Measurements from ENCODE around the gene POLE4.
A peak's percentile ranks its signal among the peaks of the same experiment; 100 is the strongest.

POLE4 gene, protein sequence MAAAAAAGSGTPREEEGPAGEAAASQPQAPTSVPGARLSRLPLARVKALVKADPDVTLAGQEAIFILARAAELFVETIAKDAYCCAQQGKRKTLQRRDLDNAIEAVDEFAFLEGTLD

DNA sequence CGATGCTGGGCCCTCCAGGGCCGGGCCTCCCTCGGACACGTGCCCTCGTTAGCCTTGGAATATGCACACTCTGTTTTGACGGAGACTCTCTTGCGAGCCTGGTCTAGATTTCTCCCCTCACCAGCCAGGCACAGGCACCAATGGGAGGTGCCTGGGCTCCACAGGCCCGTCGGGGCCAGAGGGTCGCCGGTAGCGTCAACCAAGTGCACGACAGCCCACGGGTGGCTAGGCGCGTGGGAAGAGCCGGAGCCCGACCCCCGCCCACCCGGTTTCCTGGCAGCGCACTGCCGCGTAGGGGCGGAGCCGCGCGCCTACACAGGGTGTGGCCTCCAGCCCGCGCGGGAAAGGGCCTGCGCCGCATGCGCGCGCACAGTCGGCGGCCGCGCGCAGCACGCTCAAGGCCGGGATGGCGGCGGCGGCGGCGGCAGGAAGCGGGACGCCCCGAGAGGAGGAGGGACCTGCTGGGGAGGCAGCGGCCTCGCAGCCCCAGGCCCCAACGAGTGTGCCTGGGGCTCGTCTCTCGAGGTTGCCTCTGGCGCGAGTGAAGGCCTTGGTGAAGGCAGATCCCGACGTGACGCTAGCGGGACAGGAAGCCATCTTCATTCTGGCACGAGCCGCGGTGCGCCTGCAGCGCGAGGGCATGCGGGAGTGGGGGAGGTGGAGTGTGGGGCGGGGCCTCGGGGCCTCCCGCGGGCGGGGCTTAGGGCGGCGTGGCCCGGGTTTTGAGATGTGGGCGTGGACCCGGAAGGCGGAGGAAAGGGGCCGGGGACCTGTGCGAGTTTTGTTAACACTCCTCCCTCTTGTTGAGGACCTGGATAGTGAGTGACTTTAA lies at the start of gene POLE4:
Gene POLE4, plus strand, starts transcription at position 370 of the 832 bp plus-strand sequence. Its CDS starts 37 bp downstream, at position 407.
- peak; percentile 93 to 94 for DNase-seq

DNA sequence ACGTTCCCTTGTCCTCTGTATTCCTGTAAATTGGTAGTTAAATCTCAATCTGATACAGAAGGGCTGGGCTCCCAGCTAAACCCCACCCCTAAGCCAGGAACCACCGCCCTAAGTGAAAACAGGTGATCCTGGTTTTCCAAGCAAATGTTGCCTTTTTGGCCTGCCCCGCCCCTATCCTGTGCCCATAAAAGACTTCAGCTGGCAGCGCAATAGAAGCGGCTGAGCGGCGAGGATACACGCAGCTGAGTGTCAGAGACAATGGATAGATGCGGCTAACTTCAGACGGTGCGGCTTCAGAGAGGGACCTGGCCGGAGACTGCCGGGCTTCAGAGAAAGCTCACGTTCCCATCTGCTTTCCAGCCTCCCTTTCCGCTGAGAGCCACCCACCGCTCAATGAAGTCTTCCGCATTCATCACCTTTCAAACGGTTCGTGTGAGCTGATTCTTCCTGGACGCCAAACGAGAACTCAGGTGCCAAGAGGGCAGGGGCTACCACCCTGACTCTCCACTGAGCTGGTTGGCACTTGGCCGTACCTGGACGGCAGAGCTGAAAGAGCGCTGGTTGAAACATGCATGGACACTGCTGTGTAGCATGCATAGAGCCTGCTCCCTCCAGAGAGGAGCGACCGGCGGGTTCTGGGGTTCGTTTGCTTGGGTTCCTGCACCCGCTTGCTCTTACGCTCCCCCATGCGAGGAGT lies 49.5 kb upstream of the POLE4 start:
- no peak for DNase-seq

DNA sequence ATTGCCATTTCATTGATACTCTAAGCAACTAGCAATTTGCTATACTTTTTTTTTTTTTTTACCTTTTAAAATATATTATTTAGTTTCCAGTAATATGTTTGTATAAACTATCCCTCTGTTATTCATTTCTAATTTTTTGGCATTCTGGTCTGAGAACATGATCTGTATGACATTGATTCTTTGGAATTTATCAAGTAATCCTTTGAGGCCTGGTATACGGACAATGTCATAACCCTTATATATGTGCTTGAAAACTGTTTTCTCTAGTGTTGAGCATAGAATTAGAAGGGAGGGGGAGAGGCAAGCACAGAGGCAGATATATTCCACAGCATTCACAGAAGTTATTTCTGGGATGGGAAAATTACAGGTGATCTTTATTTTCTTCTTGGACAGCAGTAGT lies 48.2 kb upstream of the POLE4 start:
- DNase-seq = no peak

DNA sequence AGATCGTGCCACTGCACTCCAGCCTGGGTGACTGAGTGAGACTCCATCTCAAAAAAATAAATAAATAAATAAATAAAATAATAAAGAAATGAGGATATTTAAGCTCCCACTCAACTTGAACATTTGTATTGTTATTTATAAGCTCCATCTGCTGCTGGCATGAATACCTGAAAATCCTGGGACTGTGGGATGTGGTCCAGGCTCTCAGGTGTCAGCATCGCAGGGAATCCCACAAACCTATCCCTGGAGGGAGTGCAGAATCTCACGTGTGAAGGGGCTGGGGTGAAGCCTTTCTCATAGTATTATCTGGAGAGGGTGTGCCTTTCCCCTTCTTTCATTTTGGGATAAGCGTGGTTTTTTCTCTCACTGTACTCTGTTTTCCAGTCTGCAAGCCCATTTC lies 47.4 kb upstream of the POLE4 start:
- DNase-seq = no peak

DNA sequence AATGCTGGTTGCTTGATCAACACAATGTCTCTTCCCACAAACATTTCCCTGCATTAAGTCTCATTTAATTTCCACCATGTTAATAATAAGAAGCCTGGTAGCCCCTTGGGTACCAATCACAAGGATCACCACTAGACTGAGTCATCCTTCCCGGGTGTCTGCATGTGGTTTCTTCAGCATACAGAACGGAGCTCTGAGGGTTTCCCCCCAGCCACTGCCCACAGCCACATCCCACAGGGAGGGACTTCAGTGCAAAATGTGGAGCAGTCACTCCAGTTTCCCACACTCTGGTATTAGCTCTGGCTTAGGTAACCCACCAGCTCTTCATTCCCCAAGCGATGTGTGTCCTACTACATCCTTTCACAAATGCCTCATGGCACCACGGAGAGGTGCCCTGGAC lies 42.7 kb upstream of the POLE4 start:
- DNase-seq = no peak

DNA sequence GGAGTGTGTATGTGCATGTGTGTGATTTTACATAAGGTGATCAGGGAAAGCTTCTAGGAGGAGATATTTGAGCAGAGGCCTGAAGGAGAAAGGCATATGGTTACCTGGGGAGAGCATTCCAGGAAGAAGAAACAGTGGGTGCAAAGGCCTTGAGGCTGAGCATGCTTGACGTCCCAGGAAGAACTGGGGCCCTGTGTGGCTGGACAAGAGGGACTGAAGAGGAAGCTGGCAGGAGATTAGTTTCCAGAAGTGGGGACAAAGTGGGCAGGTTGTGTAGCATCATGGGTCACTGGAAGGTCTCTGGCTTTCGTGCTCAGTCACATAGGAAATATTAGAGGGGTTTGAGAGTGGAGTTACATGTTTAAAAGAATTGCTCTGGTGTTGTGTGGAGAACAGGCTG lies 42.0 kb upstream of the POLE4 start:
- DNase-seq = no peak

DNA sequence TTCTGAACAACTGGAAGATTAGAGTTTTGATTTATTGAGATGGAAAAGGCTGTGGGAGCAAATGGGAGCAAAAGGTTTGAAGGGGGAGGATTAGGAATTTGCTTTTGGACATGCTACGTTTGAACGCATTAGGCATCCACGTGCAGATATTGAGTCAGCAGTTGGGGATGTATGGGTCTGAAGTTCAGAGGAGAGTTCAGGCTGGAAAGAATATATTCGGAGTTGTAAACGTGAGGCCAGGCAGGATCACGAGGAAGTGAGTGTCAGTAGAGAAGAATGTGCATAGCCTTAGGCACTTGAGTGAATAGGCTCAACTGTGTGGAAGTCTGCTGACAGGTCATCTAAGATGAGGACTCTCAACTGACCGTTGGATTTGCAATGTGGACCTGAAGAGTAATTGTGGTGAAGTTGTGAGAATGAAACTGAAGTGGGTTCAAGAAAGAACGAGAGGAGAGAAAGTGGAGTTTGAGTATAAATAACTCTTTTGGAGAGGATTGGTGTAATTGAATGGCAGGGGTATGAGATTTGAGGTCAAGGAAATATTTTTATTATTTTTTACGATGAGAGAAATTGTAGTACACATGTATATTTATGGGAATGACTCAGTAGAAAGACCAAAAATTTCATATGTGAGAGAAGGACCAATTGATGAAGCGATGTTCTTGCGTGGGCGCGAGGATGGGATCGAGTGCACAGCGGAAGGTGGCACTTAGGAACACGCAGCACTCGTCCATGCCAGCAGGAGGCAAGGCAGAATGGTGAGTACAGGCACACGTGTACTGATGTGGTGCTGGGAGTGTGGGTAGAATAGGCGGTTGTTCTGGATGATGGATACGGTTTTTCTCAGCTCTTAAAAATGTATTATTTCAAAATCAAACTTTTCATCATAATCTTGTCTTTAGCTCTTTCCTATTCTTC lies 40.5 kb upstream of the POLE4 start:
- DNase-seq = no peak

DNA sequence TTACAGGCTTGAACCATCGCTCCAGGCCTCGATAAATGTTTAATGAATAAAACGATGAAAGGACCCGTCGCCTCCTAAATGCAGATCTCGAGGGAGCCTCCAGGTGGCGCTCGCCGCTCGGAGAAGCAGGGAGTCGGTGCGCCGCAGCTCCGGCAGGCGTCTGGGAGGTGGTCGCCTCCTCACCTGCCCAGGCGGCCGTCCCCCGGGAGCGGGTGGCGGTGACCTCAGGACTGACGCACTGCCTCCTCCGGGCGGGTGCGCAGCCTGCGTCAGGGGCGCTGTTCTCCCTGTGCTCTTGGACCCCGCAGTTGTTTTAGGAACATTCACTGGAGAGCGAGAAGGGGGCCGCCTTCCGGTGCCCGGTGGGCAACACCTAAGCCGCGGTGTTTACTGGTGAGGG lies 38.6 kb upstream of the POLE4 start:
- DNase-seq = peak; percentile 65 to 68

DNA sequence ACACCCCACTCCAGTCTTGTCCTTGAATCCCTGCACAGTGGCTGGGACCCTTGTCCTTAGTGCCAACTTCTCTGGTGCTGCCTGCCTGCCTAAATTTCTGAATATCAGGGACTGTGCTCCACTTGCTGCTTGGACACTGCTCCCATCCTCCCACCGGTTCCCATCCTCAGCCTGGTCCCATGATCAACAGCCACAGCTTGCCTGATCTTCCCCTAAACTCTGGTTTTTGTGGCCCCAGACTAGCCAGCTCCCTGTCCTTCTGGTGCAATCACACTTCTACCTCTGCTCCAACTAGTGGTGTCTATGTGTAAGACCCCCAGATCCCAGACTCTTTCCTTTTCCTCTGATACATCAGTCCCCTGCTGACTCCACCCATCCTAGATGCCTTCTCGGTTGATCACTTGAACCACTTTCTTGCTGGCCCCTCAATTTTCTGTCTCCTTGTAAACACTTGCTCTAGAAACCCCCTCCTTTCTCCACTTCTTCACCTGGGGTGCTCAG lies 37.2 kb upstream of the POLE4 start:
- no peak for DNase-seq

DNA sequence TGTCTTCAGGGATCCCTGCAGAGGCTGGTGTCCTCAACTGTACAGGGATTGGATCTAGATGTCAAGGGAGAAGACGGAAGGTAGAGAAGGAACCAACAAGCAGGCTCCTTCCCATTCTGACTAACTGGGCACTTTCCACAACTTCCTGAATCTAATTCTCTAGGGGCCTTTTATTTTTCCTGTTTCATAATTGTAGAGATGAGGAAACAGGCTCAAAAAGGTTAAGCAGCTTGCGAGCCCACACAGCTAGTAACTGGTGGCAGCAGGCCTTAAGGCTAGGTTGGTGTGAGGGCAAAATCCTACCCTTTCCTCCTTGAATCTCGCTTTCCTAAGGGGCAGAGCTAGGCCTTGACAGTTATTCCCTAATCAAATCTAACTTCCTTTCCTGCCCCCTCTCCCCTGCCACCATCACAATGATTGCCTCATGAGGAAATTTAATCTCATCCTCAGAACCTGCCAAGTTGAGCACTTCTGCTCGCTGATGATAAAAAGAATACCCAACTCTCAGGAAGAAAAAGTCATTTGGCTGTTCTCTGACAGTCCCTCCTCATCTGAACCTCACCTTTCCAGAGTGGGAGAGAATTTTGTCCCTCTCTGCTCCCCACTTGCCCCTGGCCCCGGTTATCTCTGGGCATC lies 35.7 kb upstream of the POLE4 start:
- no peak for DNase-seq

DNA sequence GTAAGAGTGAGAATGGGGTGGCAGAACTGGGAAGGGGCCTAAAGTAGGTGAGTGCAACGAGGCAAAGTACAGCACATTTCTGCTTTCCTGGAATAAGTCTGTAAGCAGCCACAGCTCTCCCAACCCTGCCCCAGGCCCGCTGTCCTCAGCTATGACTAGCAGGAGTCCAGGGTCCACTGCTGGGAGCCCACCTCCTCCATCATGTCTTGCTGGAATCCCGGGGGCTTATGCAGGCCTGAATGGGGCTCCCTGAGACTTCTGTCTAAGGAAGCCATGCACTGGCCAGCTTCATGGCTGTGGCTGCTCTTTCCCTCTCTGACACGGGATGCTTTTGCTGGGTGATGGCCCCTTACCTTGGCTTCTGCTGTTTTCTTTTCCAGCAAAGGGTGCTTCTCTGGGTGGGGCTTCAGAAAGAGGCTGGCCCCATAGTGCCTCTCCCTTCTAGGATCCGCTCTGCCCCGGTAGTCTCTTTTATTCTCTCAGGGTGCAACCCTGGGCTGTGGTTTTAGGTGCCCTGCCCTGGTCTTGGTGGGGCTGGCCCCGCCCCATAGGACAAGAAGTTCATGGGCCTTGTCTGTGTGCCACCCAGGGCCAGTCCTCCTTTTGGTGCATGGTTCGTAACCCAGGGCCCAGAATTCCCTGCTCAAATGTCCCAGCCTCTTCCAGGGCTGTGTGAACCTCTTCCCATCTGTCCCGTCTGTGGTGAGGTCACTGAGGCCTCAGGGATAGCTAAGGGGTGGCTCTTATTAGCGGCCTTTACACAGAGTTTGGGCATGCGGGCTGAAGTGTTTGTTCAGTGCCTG lies 33.8 kb upstream of the POLE4 start:
- DNase-seq = no peak

DNA sequence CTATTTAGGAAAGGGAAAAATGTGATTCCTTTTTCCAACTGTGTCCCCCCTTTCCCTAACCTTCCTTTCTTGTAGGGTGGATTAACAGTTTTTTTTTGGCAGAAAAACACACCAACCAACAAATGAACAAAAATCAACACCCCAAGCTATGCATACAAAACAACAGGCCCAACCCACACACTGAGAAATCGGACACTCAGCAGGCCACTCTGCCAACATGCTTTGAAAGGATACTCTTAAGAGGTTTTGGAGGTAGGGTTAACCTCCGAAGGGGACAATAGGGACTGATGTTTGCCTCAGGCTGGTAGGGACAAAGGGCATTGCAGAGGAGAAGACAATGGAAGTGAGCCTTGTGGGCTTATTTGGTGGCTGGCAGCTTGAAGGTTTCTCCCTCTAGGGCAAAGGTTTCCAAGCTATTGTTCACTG lies 33.1 kb upstream of the POLE4 start:
- DNase-seq = no peak

DNA sequence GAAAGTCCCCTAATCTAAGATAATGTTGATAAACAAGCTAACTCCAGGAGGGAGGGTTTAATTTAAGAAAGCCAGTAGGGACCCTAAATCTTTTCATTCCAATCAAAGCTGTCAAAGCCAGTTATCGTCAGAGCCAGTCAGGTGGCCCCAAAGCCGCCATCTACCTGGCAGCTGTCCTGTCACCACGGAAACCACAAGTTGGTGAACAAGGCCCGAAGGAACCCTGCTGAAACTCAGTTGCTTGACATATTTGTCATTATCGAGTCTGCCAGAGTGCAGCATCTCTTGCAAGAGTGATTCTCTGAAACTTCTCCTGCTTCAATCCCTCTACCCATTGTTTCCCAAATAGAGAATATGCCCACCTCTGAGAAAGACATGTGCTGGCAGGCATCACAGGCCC lies 30.8 kb upstream of the POLE4 start:
- DNase-seq = no peak

DNA sequence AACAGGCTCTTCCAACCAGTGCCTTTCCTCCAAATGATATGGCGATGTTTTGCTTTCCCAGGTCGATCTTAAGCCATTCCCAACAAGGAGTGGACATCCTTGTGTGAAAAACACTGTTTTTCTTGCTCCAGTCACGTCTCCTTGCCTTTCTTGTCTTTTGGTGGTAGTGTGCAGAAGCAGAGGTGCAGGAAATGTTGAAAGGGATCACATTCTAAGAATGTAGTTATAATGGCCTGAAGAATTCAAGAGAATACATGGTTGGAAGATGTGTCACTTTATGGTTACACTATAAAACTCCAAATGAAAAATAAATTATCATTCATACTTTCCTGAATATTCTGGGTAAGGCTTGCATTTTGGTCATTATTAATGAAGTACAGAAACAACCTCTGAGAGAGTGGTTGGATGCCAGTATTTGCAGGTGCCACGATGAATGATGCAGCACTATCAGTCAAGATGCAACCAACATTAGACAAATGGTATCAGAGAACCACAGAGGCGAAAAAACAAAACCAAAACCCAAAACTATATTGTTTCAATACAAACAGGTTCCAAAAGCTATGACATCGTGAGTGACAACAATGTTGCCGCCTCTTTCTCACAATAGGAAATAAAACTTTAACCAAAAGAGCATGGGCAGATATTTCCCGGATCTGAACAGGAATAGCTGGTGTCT lies 27.5 kb upstream of the POLE4 start:
- DNase-seq = no peak

DNA sequence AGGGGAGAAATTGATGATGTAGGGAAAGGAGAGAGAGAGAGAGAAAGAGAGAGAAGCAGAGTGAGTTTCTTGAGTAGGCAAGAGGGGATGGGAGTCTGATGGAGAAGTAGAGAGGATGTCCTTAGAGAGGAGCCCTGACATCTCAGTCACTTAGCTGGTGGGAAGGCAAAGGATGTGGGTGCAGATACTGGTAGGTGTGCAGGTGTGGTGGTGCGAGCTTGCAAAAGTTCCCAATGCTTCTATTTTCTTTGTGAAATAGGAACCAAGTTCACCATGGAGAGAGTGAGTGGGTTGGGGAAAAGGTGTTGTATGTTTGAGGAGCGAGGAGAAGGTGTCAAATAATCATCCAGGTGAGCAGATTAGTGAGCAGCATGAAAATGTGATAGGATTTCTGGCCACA lies 26.5 kb upstream of the POLE4 start:
- DNase-seq = no peak

DNA sequence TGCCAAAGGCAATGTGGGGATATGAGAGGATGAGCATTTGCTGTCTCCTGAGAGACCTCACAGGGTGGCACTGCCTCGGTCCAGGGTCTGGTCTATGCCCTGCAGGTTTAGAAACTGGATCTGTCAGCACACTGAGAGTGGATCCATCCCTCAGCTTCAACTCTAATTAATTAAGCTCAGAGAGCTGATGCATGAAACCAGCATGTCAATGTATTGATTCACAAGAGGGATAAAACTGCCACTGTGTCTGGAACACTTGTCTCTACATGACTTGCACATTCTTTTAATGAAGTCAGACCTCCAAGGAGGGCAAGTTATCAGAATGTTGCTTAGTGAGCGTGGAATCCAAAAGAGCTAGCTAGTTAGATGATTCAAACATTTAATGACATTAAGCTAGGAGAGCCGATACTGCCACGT lies 22.5 kb upstream of the POLE4 start:
- no peak for DNase-seq

DNA sequence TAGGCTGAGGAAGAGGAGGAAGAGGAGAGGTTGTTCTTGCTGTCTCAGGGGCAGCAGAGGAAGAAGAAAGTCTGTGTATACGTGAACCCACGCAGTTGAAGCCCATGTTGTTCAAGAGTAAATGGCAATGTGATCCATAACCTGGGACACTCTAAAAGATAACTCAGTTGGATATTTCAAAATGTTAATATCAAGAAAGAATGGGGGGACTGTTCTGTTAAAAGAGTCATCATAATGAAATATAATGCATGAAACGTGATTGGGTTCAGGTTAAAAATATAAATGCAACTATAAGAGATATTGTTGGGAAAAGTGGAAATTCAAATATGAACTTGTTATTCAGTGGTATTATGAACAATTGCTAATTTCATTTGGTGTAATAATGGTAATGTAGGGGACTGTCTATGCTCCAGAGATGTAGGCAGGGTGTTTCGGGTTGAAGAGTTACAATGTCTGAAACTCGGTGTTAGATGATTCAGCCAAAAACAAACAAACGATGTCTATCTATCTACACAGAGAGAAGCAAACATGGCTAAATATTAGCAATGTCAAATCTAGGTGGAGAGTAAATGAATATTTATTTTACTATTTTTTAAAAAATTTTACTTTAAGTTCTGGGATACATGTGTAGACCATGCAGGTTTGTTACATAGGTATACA lies 21.1 kb upstream of the POLE4 start:
- no peak for DNase-seq

DNA sequence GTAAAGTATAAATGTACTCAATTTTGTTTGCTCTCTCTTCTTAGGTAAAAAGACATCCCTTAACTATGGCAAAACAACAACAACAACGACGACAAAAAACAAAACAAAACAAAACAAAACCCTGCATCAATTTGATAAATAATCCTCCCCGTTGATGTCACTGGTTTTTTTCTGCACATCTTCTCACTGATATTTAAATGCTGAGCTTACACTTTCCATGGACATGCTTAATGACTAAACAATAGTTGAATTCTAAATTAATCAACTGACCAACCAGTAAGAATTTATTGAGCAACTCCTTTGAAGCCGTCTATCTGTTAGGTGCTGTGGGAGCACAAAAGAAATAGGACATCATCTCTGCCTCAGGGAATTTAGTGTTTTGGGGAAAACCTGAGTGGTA lies 20.2 kb upstream of the POLE4 start:
- DNase-seq = no peak

DNA sequence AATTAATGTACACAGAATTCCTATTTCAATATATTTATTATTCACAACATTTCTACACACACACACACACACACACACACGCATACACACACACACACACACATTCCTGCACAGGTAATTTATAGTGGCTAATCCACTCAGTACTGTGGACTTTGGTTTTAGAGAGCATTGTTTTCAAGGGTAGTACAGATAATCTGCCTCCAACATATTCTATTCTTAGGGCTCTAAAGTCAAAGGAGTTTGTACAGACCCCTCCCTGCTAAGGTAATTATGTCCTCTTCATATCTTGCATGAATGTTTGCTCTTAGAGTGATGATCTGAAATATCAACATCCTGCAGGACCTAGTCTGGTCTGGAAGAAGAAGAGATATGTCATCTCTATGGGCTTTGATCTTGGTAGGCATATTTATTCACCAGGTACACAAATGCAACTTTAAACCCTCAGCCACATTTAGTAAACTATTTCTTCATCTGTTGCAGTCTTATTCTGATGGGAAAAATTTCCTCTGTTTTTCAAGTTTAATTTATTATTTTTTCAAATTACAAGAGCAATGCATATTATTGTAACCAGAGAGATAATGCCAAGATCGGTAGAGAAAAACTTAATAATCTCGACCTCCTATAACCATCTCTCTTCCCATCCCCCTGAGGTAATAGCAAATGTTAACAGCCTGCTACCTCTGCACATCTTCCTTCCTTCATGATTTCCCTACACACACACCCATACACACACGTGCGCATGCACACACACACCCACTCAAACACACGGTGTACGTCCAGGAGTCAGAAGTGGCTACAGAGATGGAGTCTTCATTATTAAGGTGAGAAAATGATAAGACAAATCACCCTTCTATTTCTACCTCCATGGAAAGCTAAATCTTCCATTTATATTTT lies 18.3 kb upstream of the POLE4 start:
- no peak for DNase-seq
